SK-N-SH treated with all-trans-retinoic acid at 6 μM for 48 hours (cell line): ENCODE measurements around the gene NUTM1.

Experiments used
- ATAC-seq: fragments of 200-7000 bp; cut with Tn5 transposase; 3 replicates; pipeline ENCODE4 v1.9.1; 2020; ENCODE audit warnings: mild to moderate bottlenecking, moderate library complexity
- ARNTL ChIP-seq: fragments of 450-650 bp; formaldehyde crosslinking; IDR thresholded peaks from 2 replicates; pipeline ENCODE4 v1.5.0; 2020; ENCODE audit warnings: low read depth, mild to moderate bottlenecking, moderate library complexity, borderline replicate concordance
- CSDC2 ChIP-seq: fragments of 250-450 bp; sonication (Bioruptor Pico); IDR thresholded peaks from 2 replicates; pipeline ENCODE4 v1.5.0; 2020; ENCODE audit warnings: mild to moderate bottlenecking, moderate library complexity
- CSRNP3 ChIP-seq: fragments of 250-450 bp; sonication (Bioruptor Pico); IDR thresholded peaks from 2 replicates; pipeline ENCODE4 v1.5.1; 2021; ENCODE audit warnings: mild to moderate bottlenecking, moderate library complexity
- ESRRG ChIP-seq: fragments of 250-450 bp; sonication (Bioruptor Pico); IDR thresholded peaks from 2 replicates; pipeline ENCODE4 v1.6.1; 2021; ENCODE audit warnings: mild to moderate bottlenecking
- GLIS3 ChIP-seq: fragments of 250-450 bp; sonication (Bioruptor Pico); IDR thresholded peaks from 2 replicates; pipeline ENCODE4 v1.5.0; 2020; ENCODE audit warnings: mild to moderate bottlenecking, moderate library complexity
- ISL1 ChIP-seq: fragments of 250-450 bp; sonication (Bioruptor Pico); IDR thresholded peaks from 2 replicates; pipeline ENCODE4 v2.1.2; 2022; ENCODE audit warnings: mild to moderate bottlenecking, moderate library complexity
- OSR1 ChIP-seq: fragments of 250-450 bp; sonication (Bioruptor Pico); IDR thresholded peaks from 2 replicates; pipeline ENCODE4 v1.8.0; 2022; ENCODE audit warnings: moderate library complexity, mild to moderate bottlenecking, inconsistent platforms
- RARB ChIP-seq: fragments of 250-450 bp; sonication (Bioruptor Pico); IDR thresholded peaks from 2 replicates; pipeline ENCODE4 v1.8.0; 2021; ENCODE audit warnings: mild to moderate bottlenecking, moderate library complexity
- SNAI2 ChIP-seq: fragments of 250-450 bp; sonication (Bioruptor Pico); IDR thresholded peaks from 2 replicates; pipeline ENCODE4 v1.5.0; 2020; ENCODE audit warnings: mild to moderate bottlenecking, moderate library complexity
- TCF4 ChIP-seq: fragments of 250-450 bp; sonication (Bioruptor Pico); IDR thresholded peaks from 2 replicates; pipeline ENCODE4 v1.8.0; 2021; ENCODE audit warnings: mild to moderate bottlenecking, moderate library complexity, borderline replicate concordance
- TOX ChIP-seq: fragments of 250-450 bp; sonication (Bioruptor Pico); IDR thresholded peaks from 2 replicates; pipeline ENCODE4 v1.8.0; 2021; ENCODE audit warnings: mild to moderate bottlenecking, moderate library complexity, borderline replicate concordance
- TSHZ2 ChIP-seq: fragments of 250-450 bp; sonication (Bioruptor Pico); IDR thresholded peaks from 2 replicates; pipeline ENCODE4 v1.5.0; 2020; ENCODE audit warnings: mild to moderate bottlenecking, moderate library complexity
- ZFP3 ChIP-seq: fragments of 250-450 bp; sonication (Bioruptor Pico); IDR thresholded peaks from 2 replicates; pipeline ENCODE4 v1.5.0; 2020; ENCODE audit warnings: mild to moderate bottlenecking, moderate library complexity
- ZNF565 ChIP-seq: fragments of 450-650 bp; formaldehyde crosslinking; conservative IDR thresholded peaks from 2 replicates; pipeline ENCODE4 v1.5.0; 2020; ENCODE audit warnings: low read depth, mild to moderate bottlenecking, moderate library complexity
- ZNF70 ChIP-seq: fragments of 450-650 bp; formaldehyde crosslinking; IDR thresholded peaks from 2 replicates; pipeline ENCODE4 v1.5.0; 2020; ENCODE audit warnings: mild to moderate bottlenecking, moderate library complexity
- ZNF8 ChIP-seq: fragments of 450-650 bp; formaldehyde crosslinking; IDR thresholded peaks from 2 replicates; pipeline ENCODE4 v1.5.0; 2020; ENCODE audit warnings: mild to moderate bottlenecking, moderate library complexity
- TF ChIP-seq, protein P1 (sequence below): fragments of 250-450 bp; sonication (Bioruptor Pico); IDR thresholded peaks from 2 replicates; pipeline ENCODE4 v1.8.0; 2020; ENCODE audit warnings: mild to moderate bottlenecking, moderate library complexity, borderline replicate concordance

The NUTM1 gene

DNA sequence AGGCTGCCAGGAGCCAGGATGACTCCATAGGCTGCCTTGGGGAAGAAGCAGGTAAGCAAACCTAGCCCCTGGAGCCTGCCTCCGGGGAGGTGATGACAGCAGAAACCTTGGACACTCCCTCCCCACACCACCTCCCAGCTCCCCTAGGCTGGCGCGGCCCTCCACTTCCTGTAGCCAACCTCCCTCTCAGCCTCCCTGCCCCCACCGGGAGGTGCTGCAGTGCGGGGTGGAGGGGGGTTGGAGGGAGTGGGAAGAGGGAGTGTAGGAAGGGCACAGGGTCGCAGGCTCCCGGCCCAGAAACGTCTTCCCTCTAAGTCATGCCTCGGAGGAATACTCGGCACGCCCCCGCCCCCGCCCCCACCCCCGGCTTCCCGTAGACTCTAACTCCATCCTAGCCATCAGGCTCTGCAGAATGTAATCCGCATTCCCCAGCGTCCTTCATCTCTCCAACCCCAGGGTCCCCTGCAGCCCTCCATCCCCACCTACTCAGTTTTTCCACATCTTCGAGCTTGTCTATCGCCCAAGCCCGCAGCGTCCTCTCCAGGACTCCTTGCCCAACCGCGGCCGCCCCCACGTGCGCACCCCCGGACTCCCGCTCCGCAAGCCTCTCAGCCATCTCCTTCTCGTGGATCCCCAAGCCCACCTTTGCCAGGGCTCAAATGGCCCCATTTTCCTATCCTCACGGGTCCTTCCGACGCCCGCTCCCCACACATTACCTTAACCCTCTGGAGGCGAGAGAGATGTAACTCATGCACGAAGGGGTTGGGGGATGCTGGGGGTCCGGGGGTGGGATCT, 23.4 kb downstream of the NUTM1 start:
- ATAC-seq: peak; percentile 63

DNA sequence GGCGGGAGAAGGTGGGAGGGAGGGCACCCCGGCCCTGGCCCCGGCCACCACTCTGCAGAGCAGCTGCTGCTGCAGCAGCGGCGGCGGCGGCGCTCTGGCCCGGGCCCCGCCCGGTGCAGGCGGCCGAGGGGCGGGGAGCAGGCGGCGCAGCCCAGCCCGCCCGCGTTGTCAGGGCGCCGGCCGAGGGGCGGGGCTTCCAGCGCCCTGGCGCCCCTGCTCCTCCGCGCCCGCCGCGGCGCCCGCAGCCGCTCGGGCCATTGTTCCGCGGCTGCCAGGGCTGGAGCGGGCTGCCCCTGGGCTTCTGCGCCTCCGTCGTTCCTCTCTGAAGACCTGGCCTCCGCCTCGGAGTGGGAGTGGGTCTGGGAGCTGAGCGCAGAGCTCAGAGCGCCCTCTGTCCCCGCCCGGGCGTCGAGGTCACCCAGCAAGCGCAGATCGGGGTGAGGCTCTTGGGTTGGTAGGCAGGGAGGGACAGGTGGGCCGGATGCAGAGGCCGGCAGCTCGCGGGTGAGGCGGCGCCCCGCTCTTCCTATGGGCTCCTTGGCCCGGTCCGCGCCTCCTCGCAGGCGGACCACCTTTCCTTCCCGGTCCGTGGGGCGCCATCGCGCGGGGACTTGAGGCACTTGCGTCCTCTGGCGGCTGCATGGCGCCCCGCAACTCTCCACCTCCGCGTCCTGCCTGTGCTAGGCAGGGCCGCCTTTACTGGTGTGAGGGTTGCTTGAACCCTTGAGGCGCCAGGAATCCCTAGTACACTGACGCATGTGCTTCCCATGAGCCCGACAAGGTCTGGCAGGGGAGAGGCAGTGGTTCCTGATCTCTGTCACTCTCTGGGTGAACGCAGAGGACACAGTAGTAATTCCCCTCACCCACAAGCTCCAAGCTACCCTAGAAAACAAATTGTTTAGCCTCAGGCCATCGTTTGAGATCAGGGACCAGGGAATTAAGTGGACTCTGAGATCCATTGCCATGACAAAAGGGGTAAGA, 24.3 kb downstream of the NUTM1 start, which contains the start of gene LPCAT4:
Gene LPCAT4, minus strand, starts transcription at position 96 of the 981 bp plus-strand sequence. CDS start 96 bp downstream, outside the sequence.
- ATAC-seq: peak; percentile 90
- no peak for TF ChIP-seq ZNF70 (CRISPR knock-in tag)
- TF ChIP-seq GLIS3: no peak
- 0 out of 2 replicates have a peak, but pooled peaks have one; percentile 35 for TF ChIP-seq TSHZ2 (CRISPR knock-in tag)
- 0 out of 2 replicates have a peak, but pooled peaks have one; percentile 61 for TF ChIP-seq ZNF565 (CRISPR knock-in tag)
- no peak for TF ChIP-seq ESRRG (CRISPR knock-in tag)
- TF ChIP-seq, protein P1, sequence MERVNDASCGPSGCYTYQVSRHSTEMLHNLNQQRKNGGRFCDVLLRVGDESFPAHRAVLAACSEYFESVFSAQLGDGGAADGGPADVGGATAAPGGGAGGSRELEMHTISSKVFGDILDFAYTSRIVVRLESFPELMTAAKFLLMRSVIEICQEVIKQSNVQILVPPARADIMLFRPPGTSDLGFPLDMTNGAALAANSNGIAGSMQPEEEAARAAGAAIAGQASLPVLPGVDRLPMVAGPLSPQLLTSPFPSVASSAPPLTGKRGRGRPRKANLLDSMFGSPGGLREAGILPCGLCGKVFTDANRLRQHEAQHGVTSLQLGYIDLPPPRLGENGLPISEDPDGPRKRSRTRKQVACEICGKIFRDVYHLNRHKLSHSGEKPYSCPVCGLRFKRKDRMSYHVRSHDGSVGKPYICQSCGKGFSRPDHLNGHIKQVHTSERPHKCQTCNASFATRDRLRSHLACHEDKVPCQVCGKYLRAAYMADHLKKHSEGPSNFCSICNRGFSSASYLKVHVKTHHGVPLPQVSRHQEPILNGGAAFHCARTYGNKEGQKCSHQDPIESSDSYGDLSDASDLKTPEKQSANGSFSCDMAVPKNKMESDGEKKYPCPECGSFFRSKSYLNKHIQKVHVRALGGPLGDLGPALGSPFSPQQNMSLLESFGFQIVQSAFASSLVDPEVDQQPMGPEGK: no peak
- no peak for TF ChIP-seq ZNF8
- 0 out of 2 replicates have a peak, but pooled peaks have one; percentile 14 for TF ChIP-seq CSDC2
- TF ChIP-seq CSRNP3: no peak
- no peak for TF ChIP-seq TCF4 (CRISPR knock-in tag)

More for the DNA sequence above, 23.4 kb downstream of the NUTM1 start:
- no peak for TF ChIP-seq TOX
- no peak for TF ChIP-seq SNAI2 (CRISPR knock-in tag)
- TF ChIP-seq, protein P1: no peak
- no peak for TF ChIP-seq RARB (CRISPR knock-in tag)
- TF ChIP-seq ZNF565 (CRISPR knock-in tag): no peak
- no peak for TF ChIP-seq OSR1 (CRISPR knock-in tag)
- no peak for TF ChIP-seq ZFP3
- TF ChIP-seq GLIS3: no peak

- ATAC-seq: no peak
- TF ChIP-seq GLIS3 (no peak), TSHZ2 (CRISPR knock-in tag) (no peak), ZNF565 (CRISPR knock-in tag) (no peak), ARNTL (CRISPR knock-in tag) (no peak), ISL1 (CRISPR knock-in tag) (no peak)
Measured at GRCh38 chr15:34370129-34370528, 27.0 kb downstream of the NUTM1 start.
